ENCODE measurements around the gene ZYG11B.
"Not testable (repeated sequence)": the region's sequence is repeated elsewhere in the genome, so short reads cannot be mapped to it uniquely, and the experiment has no call there.

Gene ZYG11B

GRCh38 chr1:52726265-52727113 is at the start of gene ZYG11B:
Gene ZYG11B (plus strand): TSS chr1:52726453. CDS start chr1:52726654, 201 bp downstream.
- DNase-seq (ENCODE audit: low read depth), result no peak

GRCh38 chr1:52677076-52677806 is 49.0 kb upstream of the ZYG11B start:
- no peak for DNase-seq (ENCODE audit: low read depth)

- DNase-seq (ENCODE audit: low read depth), result no peak
Measured at GRCh38 chr1:52679048-52679447, 47.2 kb upstream of the ZYG11B start.

- DNase-seq (ENCODE audit: low read depth), result no peak
Measured at GRCh38 chr1:52679498-52679897, 46.8 kb upstream of the ZYG11B start.

- DNase-seq (ENCODE audit: low read depth), result no peak
Measured at GRCh38 chr1:52680353-52680752, 45.9 kb upstream of the ZYG11B start.

- no peak for DNase-seq (ENCODE audit: low read depth)
Measured at GRCh38 chr1:52681136-52681535, 45.1 kb upstream of the ZYG11B start.

GRCh38 chr1:52683367-52683940 is 42.8 kb upstream of the ZYG11B start:
- DNase-seq (ENCODE audit: low read depth), result no peak

GRCh38 chr1:52684545-52684944 is 41.7 kb upstream of the ZYG11B start:
- DNase-seq (ENCODE audit: low read depth), result no peak

- not testable (repeated sequence) for DNase-seq (ENCODE audit: low read depth)
Measured at GRCh38 chr1:52686261-52686751, 39.9 kb upstream of the ZYG11B start.

- DNase-seq (ENCODE audit: low read depth), result no peak
Measured at GRCh38 chr1:52686830-52687229, 39.4 kb upstream of the ZYG11B start.

GRCh38 chr1:52691821-52692220 is 34.4 kb upstream of the ZYG11B start:
- DNase-seq (ENCODE audit: low read depth), result no peak

GRCh38 chr1:52692697-52693096 is 33.6 kb upstream of the ZYG11B start:
- DNase-seq (ENCODE audit: low read depth), result no peak

- not testable (repeated sequence) for DNase-seq (ENCODE audit: low read depth)
Measured at GRCh38 chr1:52693351-52693750, 32.9 kb upstream of the ZYG11B start.

- DNase-seq (ENCODE audit: low read depth), result no peak
Measured at GRCh38 chr1:52693843-52694242, 32.4 kb upstream of the ZYG11B start.

- DNase-seq (ENCODE audit: low read depth), result no peak
Measured at GRCh38 chr1:52695627-52696026, 30.6 kb upstream of the ZYG11B start.

- no peak for DNase-seq (ENCODE audit: low read depth)
Measured at GRCh38 chr1:52697795-52698674, 28.2 kb upstream of the ZYG11B start, which contains the start of gene COA7. Gene COA7 (minus strand): TSS chr1:52698347. CDS start chr1:52698326, 21 bp downstream.

GRCh38 chr1:52702886-52703787 is 23.1 kb upstream of the ZYG11B start:
- no peak for DNase-seq (ENCODE audit: low read depth)

- DNase-seq (ENCODE audit: low read depth), result no peak
Measured at GRCh38 chr1:52706136-52706670, 20.1 kb upstream of the ZYG11B start.

GRCh38 chr1:52706941-52707926 is 19.0 kb upstream of the ZYG11B start:
- DNase-seq (ENCODE audit: low read depth), result no peak

Measured in GM04503 (cell line).